ENCODE results near the gene DUSP10. TPM values are rescaled to one million over a fixed set of nuclear protein-coding genes. Genes with fewer than 3 reads are reported as not detected.

DUSP10 gene
- total and polyA plus RNA-seq, 9 donors, result 0.81 to 8.5 (median 2.0) TPM

DNA sequence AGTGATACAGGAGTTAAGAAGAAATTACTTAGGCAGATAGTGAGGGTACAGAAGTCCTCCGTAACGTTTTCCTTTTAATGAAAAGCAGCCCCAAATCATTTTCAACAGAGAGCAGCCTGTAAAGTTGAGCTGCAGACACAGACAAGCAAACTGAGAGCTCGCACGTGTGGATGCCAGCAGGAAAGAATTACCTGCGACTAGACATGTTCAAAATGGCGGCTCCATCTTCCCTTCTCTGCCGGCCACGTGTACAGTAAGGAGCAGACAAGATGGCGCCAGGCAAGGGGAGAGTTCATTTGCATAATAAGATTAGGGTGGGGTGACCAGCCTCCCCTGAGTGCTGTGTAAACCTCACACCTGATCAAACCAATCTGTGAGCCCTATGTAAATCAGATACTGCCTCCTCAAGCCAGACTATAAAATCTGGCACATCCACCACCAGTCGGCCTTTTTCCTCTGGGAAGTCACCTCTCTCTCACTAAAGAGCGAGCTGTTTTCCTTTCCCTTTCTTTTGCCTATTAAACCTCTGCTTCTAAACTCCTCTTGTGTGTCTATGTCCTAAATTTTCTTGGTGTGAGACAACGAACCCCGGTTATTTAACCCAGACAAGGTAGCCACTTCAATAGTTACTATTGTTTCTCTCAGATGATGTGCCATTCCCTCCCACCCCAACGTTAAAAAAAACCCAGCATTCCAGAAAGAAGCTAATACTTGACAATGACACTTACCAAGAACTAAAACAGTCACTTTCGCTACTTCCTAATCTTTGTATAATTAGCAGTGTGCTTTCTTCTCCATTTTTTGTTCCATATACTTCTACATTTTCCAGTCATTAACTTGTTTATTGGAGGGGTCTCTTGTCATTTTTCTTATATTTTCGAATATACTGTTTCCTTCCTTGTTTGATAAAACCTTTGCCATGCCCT is 27.4 kb downstream of the DUSP10 start:
- H3K9me3 ChIP-seq, result no peaks in the 10 kb centered on the region
- TF ChIP-seq, protein P1, sequence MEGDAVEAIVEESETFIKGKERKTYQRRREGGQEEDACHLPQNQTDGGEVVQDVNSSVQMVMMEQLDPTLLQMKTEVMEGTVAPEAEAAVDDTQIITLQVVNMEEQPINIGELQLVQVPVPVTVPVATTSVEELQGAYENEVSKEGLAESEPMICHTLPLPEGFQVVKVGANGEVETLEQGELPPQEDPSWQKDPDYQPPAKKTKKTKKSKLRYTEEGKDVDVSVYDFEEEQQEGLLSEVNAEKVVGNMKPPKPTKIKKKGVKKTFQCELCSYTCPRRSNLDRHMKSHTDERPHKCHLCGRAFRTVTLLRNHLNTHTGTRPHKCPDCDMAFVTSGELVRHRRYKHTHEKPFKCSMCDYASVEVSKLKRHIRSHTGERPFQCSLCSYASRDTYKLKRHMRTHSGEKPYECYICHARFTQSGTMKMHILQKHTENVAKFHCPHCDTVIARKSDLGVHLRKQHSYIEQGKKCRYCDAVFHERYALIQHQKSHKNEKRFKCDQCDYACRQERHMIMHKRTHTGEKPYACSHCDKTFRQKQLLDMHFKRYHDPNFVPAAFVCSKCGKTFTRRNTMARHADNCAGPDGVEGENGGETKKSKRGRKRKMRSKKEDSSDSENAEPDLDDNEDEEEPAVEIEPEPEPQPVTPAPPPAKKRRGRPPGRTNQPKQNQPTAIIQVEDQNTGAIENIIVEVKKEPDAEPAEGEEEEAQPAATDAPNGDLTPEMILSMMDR (IDR thresholded peaks at IDR 0.05), result no peak
- TF ChIP-seq EP300 (IDR thresholded peaks at IDR 0.05), result no peak
- TF ChIP-seq POLR2A (IDR thresholded peaks at IDR 0.05), result no peak
- peaks cover 7% of the 10 kb centered on the region for H3K4me1 ChIP-seq (ENCODE audit: insufficient read depth)
- H3K27me3 ChIP-seq, result no peaks in the 10 kb centered on the region
- H3K27ac ChIP-seq, result no peak overlapping the region
- 87 to 90% (median 89%) methylated on average over 16 of the region's 16 CpGs for WGBS, 3 donors
- H3K36me3 ChIP-seq, result no peaks in the 10 kb centered on the region
- no peak for DNase-seq
- no peak overlapping the region for H3K4me3 ChIP-seq
- intact Hi-C loops (cut with DNase I), result no loop called here

GRCh38 chr1:221712776-221713431 is 29.0 kb downstream of the DUSP10 start:
- no peak for DNase-seq
- intact Hi-C loops (cut with DNase I), result no loop called here
- Histone ChIP-seq H3K36me3 (no peaks in the 10 kb centered on the region), H3K9me3 (no peaks in the 10 kb centered on the region), H3K4me1 (ENCODE audit: insufficient read depth) (no peaks in the 10 kb centered on the region), H3K27ac (no peak overlapping the region), H3K4me3 (no peak overlapping the region), H3K27me3 (no peaks in the 10 kb centered on the region)
- no peak for TF ChIP-seq EP300 (IDR thresholded peaks at IDR 0.05)
- no peak for TF ChIP-seq POLR2A (IDR thresholded peaks at IDR 0.05)
- TF ChIP-seq, protein P1 (IDR thresholded peaks at IDR 0.05), result no peak
- 90 to 91% (median 91%) methylated on average over 3 of the region's 3 CpGs for WGBS, 3 donors

DNA sequence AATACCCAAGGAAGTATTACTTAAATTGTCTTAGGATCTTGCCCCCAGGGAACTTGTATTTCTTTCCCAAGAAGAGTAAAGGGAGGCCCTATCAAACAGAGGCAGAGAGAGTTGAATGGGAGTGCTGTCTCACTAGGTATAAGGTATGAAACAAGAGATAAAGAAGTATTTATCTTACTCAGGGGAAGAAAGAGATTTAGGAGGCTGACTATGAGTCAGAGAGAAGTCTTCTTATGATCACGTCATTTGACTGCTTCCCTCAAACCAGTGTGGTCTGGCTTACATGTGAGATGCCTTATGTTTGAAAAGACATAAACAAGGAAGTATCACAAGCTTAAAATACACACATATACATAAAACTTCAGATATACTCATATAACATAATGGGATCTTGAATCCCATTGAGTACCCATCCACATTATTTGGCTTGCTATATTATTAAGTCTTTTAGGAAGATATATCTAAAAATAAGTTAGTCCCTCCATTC is 29.6 kb downstream of the DUSP10 start:
- H3K27me3 ChIP-seq, result no peaks in the 10 kb centered on the region
- no peak for DNase-seq
- no peak for TF ChIP-seq POLR2A (IDR thresholded peaks at IDR 0.05)
- no peaks in the 10 kb centered on the region for H3K9me3 ChIP-seq
- H3K27ac ChIP-seq, result no peak overlapping the region
- intact Hi-C loops (cut with DNase I), result no loop called here
- no peaks in the 10 kb centered on the region for H3K36me3 ChIP-seq
- H3K4me3 ChIP-seq, result no peak overlapping the region
- 75 to 95% (median 79%) methylated on average over 1 of the region's 1 CpG for WGBS, 3 donors
- no peaks in the 10 kb centered on the region for H3K4me1 ChIP-seq (ENCODE audit: insufficient read depth)

DNA sequence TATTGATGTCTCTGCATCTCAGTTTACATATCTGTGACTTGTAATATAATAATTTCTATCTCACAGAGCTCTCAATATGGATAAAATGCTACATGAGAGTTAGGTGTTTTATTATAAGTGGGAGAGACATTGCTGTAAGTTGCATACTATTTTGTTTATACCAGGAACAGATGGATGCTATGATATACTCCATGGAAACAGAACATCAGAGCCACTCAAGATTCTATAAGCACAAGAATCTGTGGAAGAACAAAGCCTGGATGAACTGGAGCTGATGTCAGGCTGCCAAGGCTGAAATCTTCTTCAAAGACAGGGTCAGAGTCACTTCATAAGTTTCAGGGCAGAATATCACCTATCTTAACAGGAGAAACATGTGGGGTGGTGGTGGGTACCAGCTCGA is 30.2 kb downstream of the DUSP10 start:
- no peaks in the 10 kb centered on the region for H3K4me1 ChIP-seq (ENCODE audit: insufficient read depth)
- DNase-seq, result no peak
- no peak overlapping the region for H3K27ac ChIP-seq
- TF ChIP-seq, protein P1 (IDR thresholded peaks at IDR 0.05), result no peak
- TF ChIP-seq EP300 (IDR thresholded peaks at IDR 0.05) (no peak), POLR2A (IDR thresholded peaks at IDR 0.05) (no peak)
- H3K4me3 ChIP-seq, result no peak overlapping the region
- H3K27me3 ChIP-seq, result no peaks in the 10 kb centered on the region
- no peaks in the 10 kb centered on the region for H3K36me3 ChIP-seq
- 83 to 91% (median 86%) methylated on average over 1 of the region's 1 CpG for WGBS, 3 donors
- H3K9me3 ChIP-seq, result no peaks in the 10 kb centered on the region
- intact Hi-C loops (cut with DNase I), result no loop called here

All from ovary (tissue), 9 donors.